ENCODE measurements around the gene AMBRA1.

DNA sequence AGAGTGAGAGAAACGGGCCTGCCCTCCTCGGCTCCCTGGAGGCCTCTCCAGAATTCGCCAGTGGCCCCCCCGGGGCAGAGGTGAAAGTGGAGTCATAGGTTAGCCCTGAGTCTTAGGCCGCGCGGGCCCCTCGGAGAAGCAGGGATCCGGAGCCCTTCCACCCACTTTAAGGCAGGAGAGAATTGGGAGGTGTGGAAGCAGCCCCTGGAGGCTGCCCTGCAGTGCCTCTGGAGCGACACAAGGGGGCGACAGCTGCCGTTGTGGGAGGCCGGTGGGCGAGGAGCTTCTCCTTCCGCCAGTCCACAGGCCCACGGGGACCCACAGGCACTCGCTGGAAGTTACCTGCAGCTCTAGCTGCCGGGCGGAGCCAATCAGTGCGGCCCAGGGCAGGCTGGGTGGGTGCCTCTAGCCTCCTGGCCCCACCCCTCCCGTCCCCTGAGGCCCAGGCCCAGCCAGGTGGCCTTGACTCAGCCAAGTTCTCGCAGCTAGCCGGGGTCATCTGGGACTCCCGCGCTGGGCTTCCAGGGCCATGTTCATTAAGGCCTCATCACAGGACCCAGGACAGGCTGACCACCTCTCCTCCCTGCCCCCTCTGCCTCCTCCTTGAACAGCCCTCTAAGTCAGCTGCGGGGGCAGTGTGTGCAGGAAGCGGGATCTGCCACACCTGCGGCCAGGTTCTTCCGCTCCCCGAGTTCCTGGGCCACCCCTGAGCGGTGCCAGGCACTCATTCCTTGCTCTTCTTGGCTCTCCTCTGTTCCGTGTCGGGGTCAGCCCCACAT is 241.6 kb downstream of the AMBRA1 start:
- TF ChIP-seq, protein P1, sequence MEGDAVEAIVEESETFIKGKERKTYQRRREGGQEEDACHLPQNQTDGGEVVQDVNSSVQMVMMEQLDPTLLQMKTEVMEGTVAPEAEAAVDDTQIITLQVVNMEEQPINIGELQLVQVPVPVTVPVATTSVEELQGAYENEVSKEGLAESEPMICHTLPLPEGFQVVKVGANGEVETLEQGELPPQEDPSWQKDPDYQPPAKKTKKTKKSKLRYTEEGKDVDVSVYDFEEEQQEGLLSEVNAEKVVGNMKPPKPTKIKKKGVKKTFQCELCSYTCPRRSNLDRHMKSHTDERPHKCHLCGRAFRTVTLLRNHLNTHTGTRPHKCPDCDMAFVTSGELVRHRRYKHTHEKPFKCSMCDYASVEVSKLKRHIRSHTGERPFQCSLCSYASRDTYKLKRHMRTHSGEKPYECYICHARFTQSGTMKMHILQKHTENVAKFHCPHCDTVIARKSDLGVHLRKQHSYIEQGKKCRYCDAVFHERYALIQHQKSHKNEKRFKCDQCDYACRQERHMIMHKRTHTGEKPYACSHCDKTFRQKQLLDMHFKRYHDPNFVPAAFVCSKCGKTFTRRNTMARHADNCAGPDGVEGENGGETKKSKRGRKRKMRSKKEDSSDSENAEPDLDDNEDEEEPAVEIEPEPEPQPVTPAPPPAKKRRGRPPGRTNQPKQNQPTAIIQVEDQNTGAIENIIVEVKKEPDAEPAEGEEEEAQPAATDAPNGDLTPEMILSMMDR (IDR thresholded peaks at IDR 0.05) = peak in 3 of 4 experiments; percentile 66 to 90 (median 75)
- no peak for TF ChIP-seq POLR2AphosphoS5 (IDR thresholded peaks at IDR 0.05)
- no peak for TF ChIP-seq POLR2A (IDR thresholded peaks at IDR 0.05)
- no peak for TF ChIP-seq EP300 (IDR thresholded peaks at IDR 0.05)
